Thyroid gland (tissue), 4 donors: ENCODE results near the gene PRXL2B.

Experiments used
- CTCF ChIP-seq, 6 experiments: fragments of 200-600 bp in 3 of 6; fragments of 450-650 bp in 3 of 6; sonication (generic) in 3 of 6; IDR thresholded peaks; one replicate each; pipeline ENCODE4 v1.5.1; 2016 to 2019; ENCODE audit warnings: antibody characterized with exemption in 6 of 6, mild to moderate bottlenecking in 2 of 6, inconsistent platforms in 1 of 6, moderate library complexity in 1 of 6
- POLR2A ChIP-seq, 2 donors: fragments of 450-650 bp; IDR thresholded peaks; one replicate each; pipeline ENCODE4 v1.6.1; 2017; ENCODE audit warnings: antibody characterized with exemption in 2 of 2, mild to moderate bottlenecking in 2 of 2, moderate library complexity in 1 of 2

GRCh38 chr1:2558420-2558819, 28.2 kb upstream of the PRXL2B start:
- TF ChIP-seq CTCF (IDR thresholded peaks at IDR 0.05) (no peak), POLR2A (IDR thresholded peaks at IDR 0.05) (no peak)
